Stimulated activated naive CD8-positive, alpha-beta T cell treated with anti-CD3 and anti-CD28 coated beads, Interleukin-15, Interleukin-2, amounts not matched to agents 100 U/mL and 50 U/mL, for 24 hours (primary cell): Measurements from ENCODE around the gene EBPL.
"Not testable (repeated sequence)": the region's sequence is repeated elsewhere in the genome, so short reads cannot be mapped to it uniquely, and the experiment has no call there.

Experiments used
- ATAC-seq: fragments of 150-1000 bp; cut with Tn5 transposase; one replicate; pipeline ENCODE4 v1.10.0; 2021
- DNase-seq: peaks from one replicate; pipeline ENCODE4 v3.0.0; 2021

EBPL gene

GRCh38 chr13:49635599-49636433 is 55.5 kb downstream of the EBPL start:
- ATAC-seq (peak; percentile 74), DNase-seq (peak; percentile 34)

- ATAC-seq, result no peak
- no peak for DNase-seq
Observed at GRCh38 chr13:49633710-49634109, 57.6 kb downstream of the EBPL start.

GRCh38 chr13:49632156-49632555 is 59.1 kb downstream of the EBPL start:
- ATAC-seq (no peak), DNase-seq (no peak)

- DNase-seq (no peak), ATAC-seq (no peak)
Observed at GRCh38 chr13:49630580-49630979, 60.7 kb downstream of the EBPL start.

DNA sequence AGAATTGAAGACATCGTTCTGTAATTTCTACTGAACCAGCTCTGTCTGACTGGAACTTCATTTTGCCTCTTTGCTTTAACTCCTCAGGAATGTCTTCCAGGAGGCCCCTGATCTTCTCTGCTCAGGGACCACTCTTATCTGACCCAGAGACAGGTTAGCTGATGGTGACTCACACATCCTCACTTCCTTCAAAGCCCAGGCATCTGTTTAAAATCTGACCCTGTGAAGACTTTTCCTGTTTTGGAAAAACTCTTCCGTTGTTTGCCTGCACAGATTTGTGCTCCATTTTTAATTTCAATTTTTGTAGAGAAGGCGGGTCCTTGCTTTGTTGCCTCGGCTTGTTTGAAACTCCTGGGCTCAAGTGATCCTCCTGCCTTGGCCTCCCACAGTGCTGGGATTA is 61.3 kb downstream of the EBPL start:
- no peak for DNase-seq
- ATAC-seq, result no peak

- DNase-seq (no peak), ATAC-seq (no peak)
Observed at GRCh38 chr13:49629196-49629938, 61.9 kb downstream of the EBPL start.

DNA sequence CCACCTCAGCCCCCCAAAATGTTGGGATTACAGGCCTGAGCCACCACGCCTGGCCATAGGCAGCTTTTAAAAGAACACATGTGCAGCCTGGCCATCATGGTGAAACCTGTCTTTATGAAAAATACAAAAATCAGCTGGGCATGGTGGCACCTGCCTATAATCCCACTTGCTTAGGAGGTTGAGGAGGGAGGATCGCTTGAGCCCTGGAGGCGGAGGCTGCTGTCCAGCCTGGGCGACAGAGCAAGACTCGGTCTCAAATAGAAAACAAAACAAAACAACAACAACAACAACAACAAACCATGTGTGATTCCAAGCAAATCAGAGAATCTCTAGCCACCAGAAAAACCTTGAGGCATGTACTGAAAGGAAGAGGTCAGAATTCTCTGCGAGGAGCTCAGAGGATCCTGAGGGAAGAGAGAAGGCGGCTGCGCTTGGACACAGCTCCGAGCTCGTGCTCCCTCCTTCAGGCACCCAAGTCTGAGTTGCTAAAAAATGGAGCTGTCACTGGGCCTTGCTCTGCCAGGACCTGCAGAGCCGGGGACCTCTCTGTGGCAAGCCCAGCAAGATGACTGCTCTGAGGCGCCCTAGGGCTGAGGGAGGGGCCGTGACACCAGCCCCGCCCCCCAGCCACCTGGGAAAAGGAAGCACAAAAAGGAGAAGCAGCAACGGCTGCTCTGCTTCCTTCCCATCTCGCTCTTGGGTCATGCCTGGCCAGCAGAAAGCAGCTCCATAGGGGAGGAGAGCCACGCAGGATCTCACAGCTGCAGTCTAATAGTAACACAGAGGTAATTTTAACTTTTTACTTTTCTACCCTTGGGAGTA is 63.2 kb downstream of the EBPL start, which contains the start of gene ARL11:
Gene ARL11 (plus strand): TSS at position 677 of the 822 bp plus-strand sequence. CDS start 1,941 bp downstream, outside the sequence.
- peak; percentile 77 for DNase-seq
- ATAC-seq, result peak; percentile 87

- ATAC-seq, result no peak
Observed at GRCh38 chr13:49625392-49626079, 65.8 kb downstream of the EBPL start.

GRCh38 chr13:49624229-49624628 is 67.1 kb downstream of the EBPL start:
- no peak for DNase-seq
- no peak for ATAC-seq

More at GRCh38 chr13:49625392-49626079, 65.8 kb downstream of the EBPL start:
- no peak for DNase-seq

GRCh38 chr13:49622174-49622946 is 68.9 kb downstream of the EBPL start:
- DNase-seq (no peak), ATAC-seq (no peak)

GRCh38 chr13:49620170-49620621 is 71.1 kb downstream of the EBPL start:
- ATAC-seq, result no peak
- DNase-seq, result peak; percentile 38

- ATAC-seq (no peak), DNase-seq (no peak)
Observed at GRCh38 chr13:49616676-49617065, 74.6 kb downstream of the EBPL start.

GRCh38 chr13:49615836-49616675 is 75.2 kb downstream of the EBPL start:
- no peak for DNase-seq
- no peak for ATAC-seq

- not testable (repeated sequence) for ATAC-seq, DNase-seq
Observed at GRCh38 chr13:49612042-49612441, 79.2 kb downstream of the EBPL start.
